ENCODE measurements around the gene MEGF6. TPM values are rescaled to one million over a fixed set of nuclear protein-coding genes. Genes with fewer than 3 reads are reported as not detected.

Gene MEGF6
- total RNA-seq, 1 experiment from 2014 or later: 21.3 TPM

GRCh38 chr1:3521426-3521825 lies 89.9 kb downstream of the MEGF6 start:
- no peak overlapping the region for H3T11ph ChIP-seq (ENCODE audit: low read length)
- H3K14ac ChIP-seq (ENCODE audit: insufficient read depth, low read length): no peak overlapping the region
- DNase-seq: no peak
- H4K8ac ChIP-seq (replicated peaks; ENCODE audit: insufficient read length, low read depth, low read length): no peak overlapping the region
- no peak overlapping the region for H2AFZ ChIP-seq (ENCODE audit: low read length)
- no peak overlapping the region for H2BK15ac ChIP-seq (ENCODE audit: low read depth, low read length)
- H3K79me2 ChIP-seq (ENCODE audit: insufficient read depth, low read length): no peaks in the 10 kb centered on the region; the same call in 1 of the 2 replicates
- peaks cover 3% of the 10 kb centered on the region for H4K20me1 ChIP-seq (ENCODE audit: control insufficient read depth, insufficient read depth, insufficient read length)
- Mint-ChIP-seq H3K36me3 (ENCODE audit: insufficient read depth in 1 of 3, low read depth in 3 of 3) (peaks cover 0 to 5% (median 0%) of the 10 kb centered on the region in 3 experiments; a peak in 2 of 7 replicates), H3K27me3 (ENCODE audit: low read depth) (no peaks in the 10 kb centered on the region; the same call in 1 of the 2 replicates), H3K4me1 (no peaks in the 10 kb centered on the region), H3K4me3 (no peak overlapping the region), H3K27ac (no peak overlapping the region), H3K9me3 (no peaks in the 10 kb centered on the region; a peak in 2 of 5 replicates)
- no peaks in the 10 kb centered on the region for H3K23me2 ChIP-seq (ENCODE audit: insufficient read length, low read depth, low read length, poor library complexity, severe bottlenecking)
- H2BK12ac ChIP-seq (ENCODE audit: insufficient read length, low read depth, low read length): no peak overlapping the region
- no peaks in the 10 kb centered on the region for H3K79me1 ChIP-seq (ENCODE audit: insufficient read depth, low read depth, low read length, poor library complexity, severe bottlenecking)
- H3K18ac ChIP-seq (ENCODE audit: insufficient read length, low read depth, low read length): no peak overlapping the region
- no peak overlapping the region for H4K91ac ChIP-seq (ENCODE audit: insufficient read length, low read depth, low read length)
- H3K9me3 ChIP-seq (ENCODE audit: control insufficient read depth, low read depth, low read length): no peaks in the 10 kb centered on the region
- no peak overlapping the region for H2BK20ac ChIP-seq (ENCODE audit: low read depth, low read length, poor library complexity, severe bottlenecking)
- H3K56ac ChIP-seq (ENCODE audit: insufficient read length, low read depth, low read length): no peak overlapping the region
- no CpG with 5 or more reads among the region's 16 CpGs for WGBS (ENCODE audit: extremely low coverage, insufficient read length, low lambda C conversion rate)
- H2BK5ac ChIP-seq (ENCODE audit: insufficient read length, low read length): no peak overlapping the region
- H3K27me3 ChIP-seq (ENCODE audit: insufficient read depth, low read length): no peaks in the 10 kb centered on the region
- no peak overlapping the region for H3K23ac ChIP-seq (ENCODE audit: insufficient read length, low read depth, low read length)
- no peak overlapping the region for H4K5ac ChIP-seq (ENCODE audit: insufficient read length, low read depth, low read length)
- H2BK120ac ChIP-seq (ENCODE audit: low read depth, low read length, poor library complexity, severe bottlenecking): no peak overlapping the region
- H3K27ac ChIP-seq (ENCODE audit: insufficient read length, low read depth, low read length): no peak overlapping the region
- TF ChIP-seq CTCF (conservative IDR thresholded peaks at IDR 0.05): no peak
- no peak overlapping the region for H2AK5ac ChIP-seq (ENCODE audit: insufficient read length, low read length)
- H3K4ac ChIP-seq (ENCODE audit: low read depth, low read length): no peak overlapping the region
- no peak overlapping the region for H3K9ac ChIP-seq (ENCODE audit: extremely low read depth, insufficient read length, low read length)
- H3K4me1 ChIP-seq (ENCODE audit: insufficient read depth, low read length): no peaks in the 10 kb centered on the region
- H3K4me2 ChIP-seq (ENCODE audit: insufficient read depth, insufficient read length, low read length): no peak overlapping the region
